ENCODE data around the gene CHTF18.

CHTF18 gene

GRCh38 chr16:776824-777223 lies 11.6 kb upstream of the CHTF18 start:
- no peak for DNase-seq

- no peak for DNase-seq
Measured at GRCh38 chr16:777826-778225, 10.6 kb upstream of the CHTF18 start.

- DNase-seq = no peak
Measured at GRCh38 chr16:778447-778846, 10.0 kb upstream of the CHTF18 start.

- no peak for DNase-seq
Measured at GRCh38 chr16:778909-779527, 9.4 kb upstream of the CHTF18 start.

GRCh38 chr16:779561-779960 lies 8.9 kb upstream of the CHTF18 start:
- no peak for DNase-seq

- no peak for DNase-seq
Measured at GRCh38 chr16:780296-780695, 8.1 kb upstream of the CHTF18 start.

- DNase-seq = no peak
Measured at GRCh38 chr16:781346-782010, 6.9 kb upstream of the CHTF18 start.

GRCh38 chr16:782258-782657 lies 6.2 kb upstream of the CHTF18 start:
- no peak for DNase-seq

GRCh38 chr16:782766-783403 lies 5.5 kb upstream of the CHTF18 start:
- DNase-seq = no peak

GRCh38 chr16:783404-784161 lies 4.8 kb upstream of the CHTF18 start:
- DNase-seq = no peak

- no peak for DNase-seq
Measured at GRCh38 chr16:784431-784830, 4.0 kb upstream of the CHTF18 start.

- DNase-seq = peak; percentile 88
Measured at GRCh38 chr16:785563-786535, 2.6 kb upstream of the CHTF18 start.

- DNase-seq = no peak
Measured at GRCh38 chr16:787321-787966, 976 bp upstream of the CHTF18 start.

GRCh38 chr16:787978-788398 lies 432 bp upstream of the CHTF18 start, which contains the start of gene RPUSD1:
RPUSD1 (minus strand) TSS chr16:788381; CDS start chr16:787737, 644 bp downstream.
- DNase-seq = no peak

GRCh38 chr16:789191-789850 lies 901 bp downstream of the CHTF18 start:
- no peak for DNase-seq

GRCh38 chr16:790086-790485 lies 1.7 kb downstream of the CHTF18 start:
- no peak for DNase-seq

GRCh38 chr16:791131-791530 lies 2.7 kb downstream of the CHTF18 start:
- no peak for DNase-seq

GRCh38 chr16:792221-792995 lies 4.0 kb downstream of the CHTF18 start:
- no peak for DNase-seq

- no peak for DNase-seq
Measured at GRCh38 chr16:793414-793813, 5.0 kb downstream of the CHTF18 start.

GRCh38 chr16:794091-794822 lies 5.8 kb downstream of the CHTF18 start:
- DNase-seq = no peak

Data from 8988T (cell line).